Measurements from ENCODE around the gene SPACA6. TPM values are rescaled to one million over a fixed set of nuclear protein-coding genes. Genes with fewer than 3 reads are reported as not detected.

Gene SPACA6
- total and polyA plus RNA-seq, 2 of the 8 experiments (the other 6 are each of a cell fraction or from before 2014, with no cell fraction given) = 7.1 to 7.5 TPM

DNA sequence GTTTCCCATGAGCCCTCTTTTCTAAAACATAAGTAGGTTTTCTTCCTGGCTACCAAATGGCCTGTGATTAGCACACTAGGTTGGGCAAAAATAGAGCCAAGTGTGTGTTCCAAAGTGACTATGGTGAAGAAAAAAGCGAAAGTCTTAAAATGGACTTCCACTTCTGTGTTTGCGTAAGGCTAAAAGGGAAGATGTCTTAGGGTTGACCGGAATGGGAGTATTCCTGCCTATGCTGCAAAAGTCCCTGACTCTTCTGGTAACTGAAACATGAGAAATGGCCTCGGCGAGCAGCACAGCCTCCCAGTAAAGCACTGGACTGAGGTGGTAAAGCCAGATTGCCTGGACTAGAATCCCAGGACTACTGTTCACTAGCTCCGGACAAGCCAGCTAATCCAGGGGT lies 61.0 kb downstream of the SPACA6 start:
- Histone ChIP-seq H3K14ac (ENCODE audit: insufficient read length) (no peak overlapping the region), H4K20me1 (replicated peaks in 1 of 2; ENCODE audit: control insufficient read depth in 1 of 2, insufficient read depth in 2 of 2, low read length in 2 of 2) (no peaks in the 10 kb centered on the region), H3K9me3 (ENCODE audit: insufficient read depth in 2 of 2, low read depth in 1 of 2, low read length in 1 of 2) (peaks cover 8 to 12% of the 10 kb centered on the region in 2 experiments), H3K27me3 (replicated peaks in 1 of 4; ENCODE audit: control insufficient read depth in 3 of 4, extremely low read depth in 1 of 4, insufficient read depth in 3 of 4, low read length in 3 of 4) (0 out of 7 replicates have a peak, but pooled peaks cover 0 to 2% (median 0%) of the 10 kb centered on the region in 4 experiments), H2BK15ac (ENCODE audit: low read length) (no peak overlapping the region), H3K23ac (ENCODE audit: insufficient read length) (no peak overlapping the region), H3K23me2 (ENCODE audit: low read depth, low read length) (no peaks in the 10 kb centered on the region), H3K9ac (replicated peaks in 1 of 4; ENCODE audit: extremely low read depth in 1 of 4, low read depth in 3 of 4, low read length in 3 of 4) (no peak overlapping the region), H3K4ac (replicated peaks; ENCODE audit: insufficient read length, low read depth, low read length) (no peak overlapping the region), H3K79me1 (ENCODE audit: low read depth, low read length) (no peaks in the 10 kb centered on the region), H3K56ac (replicated peaks; ENCODE audit: insufficient read length, low read depth, low read length) (no peak overlapping the region), H2AK5ac (ENCODE audit: low read depth, low read length) (no peak overlapping the region), H3K4me3 (ENCODE audit: extremely low read depth in 1 of 4, insufficient read depth in 2 of 4, low read depth in 3 of 4, low read length in 4 of 4) (no peak overlapping the region), H4K91ac (replicated peaks; ENCODE audit: insufficient read length, low read length) (no peak overlapping the region), H3K4me1 (replicated peaks in 1 of 4; ENCODE audit: control insufficient read depth in 3 of 4, insufficient read depth in 4 of 4, low read length in 3 of 4) (no peaks in the 10 kb centered on the region), H3K4me2 (ENCODE audit: insufficient read depth in 1 of 2, low read depth in 2 of 2, low read length in 2 of 2) (no peak overlapping the region), H3K36me3 (ENCODE audit: control insufficient read depth in 2 of 4, insufficient read depth in 4 of 4, low read length in 3 of 4) (no peaks in the 10 kb centered on the region), H2BK5ac (ENCODE audit: low read depth, low read length) (no peak overlapping the region), H3K27ac (ENCODE audit: low read depth, low read length) (no peak overlapping the region), H2AFZ (ENCODE audit: low read length) (no peak overlapping the region), H2BK12ac (ENCODE audit: low read depth, low read length) (no peak overlapping the region), H4K5ac (ENCODE audit: insufficient read length, low read depth, low read length) (no peak overlapping the region), H2BK120ac (replicated peaks; ENCODE audit: low read depth, low read length) (no peak overlapping the region), H4K8ac (ENCODE audit: extremely low read depth, insufficient read depth, low read length) (no peak overlapping the region), H3K18ac (ENCODE audit: extremely low read depth, low read length) (no peak overlapping the region), H2BK20ac (ENCODE audit: low read length) (no peak overlapping the region), H3K79me2 (ENCODE audit: control insufficient read depth in 1 of 2, insufficient read depth in 2 of 2, low read length in 2 of 2) (no peaks in the 10 kb centered on the region)
- 95% methylated on average over 6 of the region's 6 CpGs; no CpG with 5 or more reads in 1 of the 2 experiments for WGBS, 2 experiments (ENCODE audit: extremely low coverage in 1 of 2, insufficient coverage in 1 of 2, insufficient read length in 1 of 2, insufficient replicate concordance in 2 of 2, low coverage in 1 of 2, low lambda C conversion rate in 2 of 2, missing lambda C conversion rate in 1 of 2)
- no peak for TF ChIP-seq CHD1 (IDR thresholded peaks at IDR 0.05; ENCODE audit: low read depth, low read length)
- TF ChIP-seq, protein P1, sequence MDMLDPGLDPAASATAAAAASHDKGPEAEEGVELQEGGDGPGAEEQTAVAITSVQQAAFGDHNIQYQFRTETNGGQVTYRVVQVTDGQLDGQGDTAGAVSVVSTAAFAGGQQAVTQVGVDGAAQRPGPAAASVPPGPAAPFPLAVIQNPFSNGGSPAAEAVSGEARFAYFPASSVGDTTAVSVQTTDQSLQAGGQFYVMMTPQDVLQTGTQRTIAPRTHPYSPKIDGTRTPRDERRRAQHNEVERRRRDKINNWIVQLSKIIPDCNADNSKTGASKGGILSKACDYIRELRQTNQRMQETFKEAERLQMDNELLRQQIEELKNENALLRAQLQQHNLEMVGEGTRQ (IDR thresholded peaks at IDR 0.05; ENCODE audit: low read length) = no peak
- no peak for TF ChIP-seq EP300 (IDR thresholded peaks at IDR 0.05; ENCODE audit: borderline replicate concordance in 1 of 2, low read depth in 2 of 2, low read length in 2 of 2)
- no peak for TF ChIP-seq EZH2 (IDR thresholded peaks at IDR 0.05; ENCODE audit: low read depth, low read length, severe bottlenecking)
- TF ChIP-seq GTF2F1 (IDR thresholded peaks at IDR 0.05; ENCODE audit: borderline replicate concordance, low read depth, low read length) = no peak
- TF ChIP-seq TBP (IDR thresholded peaks at IDR 0.05; ENCODE audit: low read depth, low read length) = no peak
- no peak for TF ChIP-seq KDM4A (IDR thresholded peaks at IDR 0.05; ENCODE audit: low read depth, low read length, severe bottlenecking)
- no peak for FAIRE-seq
- no peak for DNase-seq (ENCODE audit: low read depth in 1 of 2, low spot score in 2 of 2)
- POLR2A ChIA-PET (ENCODE audit: partially characterized antibody) = no interaction called here
- CTCF ChIA-PET (ENCODE audit: partially characterized antibody) = interaction anchor here (0.6 kb wide), 1 partner anchor 308 kb away, joined by 4 read pairs; no protein-coding TSS in a partner anchor
